NCI-H460 (cell line): ENCODE results near the gene USP4. TPM values are rescaled to one million over a fixed set of nuclear protein-coding genes. Genes with fewer than 3 reads are reported as not detected.
"Not testable (repeated sequence)": the region's sequence is repeated elsewhere in the genome, so short reads cannot be mapped to it uniquely, and the experiment has no call there.

Experiments
- DNase-seq: peaks from one replicate; pipeline ENCODE4 v3.0.0-alpha.2; 2016; ENCODE audit warnings: low read depth; ENCODE audit errors: extremely low read depth
- total RNA-seq: library from RNA; depleted of rRNA; stranded (reverse); fragments of >200 nt; shearing (Covaris generic); gene quantifications from 2 replicates; pipeline ENCODE4 v1.2.3, GENCODE V29; 2014

Gene USP4
- total RNA-seq, 1 experiment from 2014 or later: 12.6 TPM

GRCh38 chr3:49351521-49352011 lies 11.7 kb upstream of the USP4 start:
- peak; percentile 47 for DNase-seq

DNA sequence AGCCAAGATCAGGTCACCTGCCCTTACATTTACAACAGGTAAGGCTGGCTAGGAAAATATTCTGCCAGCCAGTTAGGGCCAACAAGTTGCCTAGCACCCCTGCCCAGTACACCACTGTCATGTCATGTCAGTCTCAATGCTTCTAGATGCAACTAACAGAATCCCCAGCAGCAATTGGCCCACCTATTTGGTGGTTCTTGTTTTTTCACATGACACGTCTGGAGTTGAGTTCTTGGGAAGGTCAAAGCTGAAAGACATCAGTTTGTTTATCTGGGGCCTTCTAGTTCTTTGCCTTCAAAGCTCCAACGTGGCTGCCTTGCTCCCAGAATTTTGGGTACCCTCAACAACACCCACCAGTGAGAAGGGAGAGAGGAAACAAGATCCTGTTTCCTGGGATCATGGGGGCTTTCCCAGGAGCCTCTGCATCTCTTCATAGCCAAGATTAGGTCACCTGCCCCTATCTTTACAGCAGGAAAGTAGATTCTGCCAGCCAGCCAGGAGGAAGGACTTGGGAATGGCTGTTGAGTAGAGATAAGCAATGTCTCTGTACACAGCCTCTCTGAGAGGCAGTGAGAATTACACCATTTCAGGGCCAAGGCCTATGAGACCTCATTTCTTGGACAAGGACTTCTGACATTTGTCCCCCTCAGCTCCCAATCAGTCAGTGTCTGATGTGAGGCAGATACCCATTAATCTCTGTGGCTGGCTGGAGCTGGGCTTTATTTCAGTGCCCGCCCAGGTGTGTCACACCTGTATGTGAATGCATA lies 9.7 kb upstream of the USP4 start:
- no peak for DNase-seq

- DNase-seq: not testable (repeated sequence)
These were observed 8.5 kb upstream of the USP4 start for GRCh38 chr3:49348361-49348760.

DNA sequence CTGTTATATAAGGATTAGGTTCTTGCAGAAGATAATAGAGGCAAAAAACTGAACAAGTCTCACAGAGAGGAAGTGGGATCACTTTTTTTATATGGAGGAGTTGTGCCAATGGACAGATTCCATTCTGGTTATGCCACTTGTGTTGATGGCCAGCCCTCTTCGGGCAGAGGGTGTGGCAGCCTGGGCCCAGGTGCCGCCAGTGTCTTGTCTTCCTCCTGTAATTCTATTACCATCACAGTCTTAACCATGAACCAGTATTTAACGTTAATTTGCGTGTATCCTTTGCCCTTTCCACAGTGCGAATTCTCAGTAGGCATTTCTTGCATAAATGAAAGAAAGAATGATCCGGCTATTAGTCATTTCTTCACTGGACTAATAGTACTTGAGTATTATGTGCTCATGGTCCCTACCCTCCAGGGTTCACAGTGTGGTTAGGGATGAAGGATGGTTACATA lies 7.0 kb upstream of the USP4 start:
- DNase-seq: no peak

- DNase-seq: no peak
These were observed 3.3 kb upstream of the USP4 start for GRCh38 chr3:49343163-49343562.

- no peak for DNase-seq
These were observed 2.1 kb upstream of the USP4 start for GRCh38 chr3:49341996-49342395.

GRCh38 chr3:49339581-49339940 lies 292 bp downstream of the USP4 start:
- no peak for DNase-seq

DNA sequence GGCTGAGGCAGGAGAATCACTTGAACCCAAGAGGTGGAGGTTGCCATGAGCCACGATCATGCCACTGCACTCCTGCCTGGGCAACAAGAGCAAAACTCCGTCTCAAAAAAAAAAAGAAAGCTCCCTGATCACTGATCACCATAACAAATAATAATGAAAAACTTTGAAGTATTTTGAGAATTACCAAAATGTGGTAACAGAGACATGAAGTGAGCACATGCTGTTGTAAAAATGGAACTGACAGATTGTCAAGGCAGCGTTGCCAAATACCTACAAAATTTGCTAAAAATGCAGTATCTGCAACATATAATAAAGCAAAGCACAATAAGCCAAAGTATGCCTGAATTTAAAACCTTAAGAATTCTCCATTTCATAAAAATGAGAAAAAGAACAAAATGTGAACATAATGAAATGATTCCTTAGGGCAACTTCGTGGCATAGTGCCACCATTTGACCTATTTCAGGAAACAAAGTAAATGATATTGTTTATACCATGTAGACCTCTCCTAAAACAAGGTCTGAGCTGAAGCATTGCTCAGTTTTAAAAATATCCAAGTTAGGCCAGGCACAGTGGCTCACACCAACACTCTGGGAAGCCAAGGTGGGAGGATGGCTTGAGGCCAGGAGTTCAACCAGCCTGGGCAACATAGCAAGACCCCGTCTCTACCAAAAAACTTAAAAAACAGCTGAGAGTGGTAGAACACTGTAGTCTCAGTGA lies 5.8 kb downstream of the USP4 start:
- no peak for DNase-seq

GRCh38 chr3:49333091-49333490 lies 6.8 kb downstream of the USP4 start:
- no peak for DNase-seq

DNA sequence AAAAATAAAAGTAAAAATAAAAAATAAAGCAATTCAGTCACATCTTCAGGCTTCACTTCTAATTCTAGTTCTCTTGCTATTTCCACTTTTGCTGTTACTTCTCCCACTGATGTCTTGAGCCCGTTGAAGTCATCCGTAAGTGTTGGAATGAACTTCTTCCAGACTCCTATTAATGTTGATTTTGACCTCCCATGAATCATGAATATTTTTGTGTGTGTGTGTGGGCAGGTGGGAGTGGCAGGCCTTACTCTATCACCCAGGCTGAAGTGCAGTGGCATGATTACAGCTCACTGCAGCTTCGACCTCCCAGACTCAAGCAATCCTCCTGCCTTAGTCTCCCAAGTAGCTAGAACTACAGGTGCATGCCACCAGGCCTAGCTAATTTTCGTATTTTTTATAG lies 10.7 kb downstream of the USP4 start:
- DNase-seq: no peak

DNA sequence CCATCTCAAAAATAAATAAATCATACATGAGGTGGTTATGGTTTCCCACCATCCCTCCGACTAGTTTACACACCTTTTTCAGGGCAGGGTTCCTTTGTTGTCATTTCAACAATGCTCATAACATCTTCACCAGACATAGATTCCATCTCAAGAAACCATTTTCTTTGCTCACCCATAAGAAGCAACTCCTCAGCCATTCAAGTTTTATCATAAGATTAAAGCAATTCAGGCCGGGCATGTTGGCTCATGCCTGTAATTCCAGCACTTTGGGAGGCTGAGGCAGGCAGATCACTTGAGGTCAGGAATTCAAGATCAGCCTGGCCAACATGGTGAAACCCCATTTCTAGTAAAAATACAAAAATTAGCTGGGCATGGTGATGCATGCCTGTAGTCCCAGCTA lies 11.5 kb downstream of the USP4 start:
- not testable (repeated sequence) for DNase-seq

DNA sequence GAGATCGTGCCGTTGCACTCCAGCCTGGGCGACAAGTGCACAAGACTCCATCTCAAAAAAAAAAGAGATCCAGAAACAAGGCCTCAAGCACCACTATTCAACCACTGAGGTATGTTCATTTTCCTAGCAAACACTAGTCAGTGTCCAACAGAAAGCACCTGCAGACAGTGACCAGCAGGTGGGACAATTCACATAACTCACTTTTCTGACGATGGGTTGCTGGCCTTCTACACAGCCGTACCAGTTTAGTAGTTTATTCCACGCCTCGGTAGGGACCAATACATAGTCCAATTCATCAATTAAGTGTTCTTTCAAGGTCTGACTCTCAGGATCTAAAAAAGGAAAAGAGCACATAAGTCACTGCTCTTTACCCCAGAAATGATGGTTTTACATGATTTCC lies 12.4 kb downstream of the USP4 start:
- DNase-seq: no peak

GRCh38 chr3:49324768-49325167 lies 15.1 kb downstream of the USP4 start:
- DNase-seq: no peak

DNA sequence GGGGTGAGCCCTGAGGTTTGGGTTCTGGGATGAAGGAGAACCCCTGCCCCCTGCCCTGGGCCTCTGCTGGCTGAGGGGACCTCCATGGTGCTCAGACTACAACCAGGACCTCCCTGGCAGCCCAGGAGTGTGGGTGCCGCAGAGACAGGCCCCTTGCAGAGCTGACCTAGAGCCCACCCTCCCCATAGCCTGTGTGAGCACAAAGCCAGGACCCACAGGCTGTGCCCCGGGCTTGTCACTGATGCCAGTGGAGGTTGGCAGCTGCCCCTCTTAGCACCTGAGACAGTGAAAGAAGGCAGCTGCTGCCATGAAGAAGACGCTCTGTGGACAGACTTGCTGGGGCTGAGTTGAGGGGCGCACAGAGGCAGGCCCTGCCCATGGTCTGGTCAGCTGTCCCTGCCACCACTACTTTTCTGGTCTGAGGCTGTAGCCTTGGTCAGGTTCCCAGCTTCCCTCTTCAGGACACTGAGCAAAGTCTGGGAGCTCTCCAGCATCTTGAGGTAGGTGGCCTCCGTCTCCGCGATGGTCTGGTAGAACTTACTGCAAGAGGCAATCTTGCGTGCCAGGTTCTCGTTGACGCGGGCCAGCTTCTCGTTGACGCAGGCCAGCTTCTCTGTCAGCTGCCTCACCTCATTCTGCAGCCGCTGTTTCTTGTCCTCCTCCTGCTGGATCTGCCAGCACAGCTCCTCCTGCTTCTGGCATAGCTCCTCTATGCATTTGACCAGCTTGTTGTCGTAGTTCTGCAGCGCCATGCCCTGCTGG lies 23.0 kb downstream of the USP4 start:
- DNase-seq: no peak

- DNase-seq: no peak
These were observed 25.8 kb downstream of the USP4 start for GRCh38 chr3:49313896-49314688.

GRCh38 chr3:49311283-49311682 lies 28.6 kb downstream of the USP4 start:
- DNase-seq: no peak

GRCh38 chr3:49310677-49311076 lies 29.2 kb downstream of the USP4 start:
- no peak for DNase-seq

GRCh38 chr3:49305608-49306007 lies 34.2 kb downstream of the USP4 start:
- no peak for DNase-seq

GRCh38 chr3:49302613-49303012 lies 37.2 kb downstream of the USP4 start:
- no peak for DNase-seq

DNA sequence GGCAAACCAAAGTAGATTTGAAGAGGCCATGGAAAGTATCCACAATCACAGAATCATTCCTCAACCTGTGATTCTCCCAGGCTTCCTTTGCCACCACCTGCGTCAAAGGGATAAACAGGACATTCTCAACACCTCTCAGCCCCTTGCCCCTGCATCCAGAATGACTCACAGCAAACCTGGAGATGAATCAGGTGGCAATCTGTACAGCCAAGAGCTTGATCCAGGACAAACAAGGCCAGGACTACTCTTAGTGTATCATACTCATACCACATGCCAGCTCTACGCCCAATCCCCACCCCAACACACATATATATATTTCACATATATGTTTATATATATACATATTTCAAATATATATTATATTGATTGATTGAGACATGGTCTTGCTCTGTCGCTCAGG lies 39.3 kb downstream of the USP4 start:
- DNase-seq: no peak

DNA sequence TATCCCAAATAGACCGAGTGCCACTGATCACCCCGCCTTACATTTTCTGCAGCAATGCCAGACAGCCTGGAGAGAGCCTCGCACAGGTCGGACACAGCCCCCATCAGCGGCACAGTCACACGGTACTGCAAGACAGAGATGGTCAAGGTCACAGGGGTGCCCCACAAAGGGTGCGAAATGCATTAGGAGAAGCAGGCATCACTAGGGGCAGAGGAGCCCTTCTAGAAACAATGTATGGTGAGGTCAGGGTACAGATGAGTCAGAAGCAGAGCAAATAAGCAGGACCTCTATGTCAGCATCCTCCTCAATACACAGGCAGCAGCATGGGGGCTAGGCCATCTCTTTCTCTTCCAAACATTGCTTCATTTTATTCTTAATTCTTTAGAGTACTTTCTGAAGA lies 41.3 kb downstream of the USP4 start:
- no peak for DNase-seq
